K562 (cell line): Measurements from ENCODE around the gene SATB2. TPM values are rescaled to one million over a fixed set of nuclear protein-coding genes. Genes with fewer than 3 reads are reported as not detected.

ENCODE experiments used
- ATAC-seq: fragments of 200-7000 bp; cut with Tn5 transposase; 3 replicates; pipeline ENCODE4 v1.9.1; 2020; ENCODE audit warnings: moderate library complexity
- BruUV-seq: library from RNA; stranded (reverse); fragments of 400-500 nt; replicated peaks from 2 replicates; lab custom pipeline; 2021; lab: Mats Ljungman, UMichigan
- CTCF ChIA-PET: fragments of 300-600 bp; formaldehyde crosslinking; extraction: SDS; loops from one replicate; lab custom pipeline; 2021; ENCODE audit warnings: low intra/inter-chr PET ratio; lab: Yijun Ruan, JAX
- POLR2A ChIA-PET: fragments of 300-600, 350-650 bp; sonication (Branson Sonifier 250); formaldehyde crosslinking; extraction: SDS; loops from one replicate; lab custom pipeline; 2021; ENCODE audit warnings: antibody characterized with exemption, inconsistent platforms; lab: Yijun Ruan, JAX
- DNase-seq, 4 experiments: peaks; one replicate each; pipeline versions ENCODE4 v3.0.0 to v3.0.0-alpha.2; 2011 to 2018; ENCODE audit warnings: low spot score in 3 of 4, mixed read lengths in 3 of 4; ENCODE audit errors: extremely low read depth in 1 of 4
- FAIRE-seq: peaks from 2 replicates; lab custom pipeline; 2011; peaks lifted over from hg19 to GRCh38; lab: Jason Lieb, UNC
- H2AFZ ChIP-seq: 2 replicates; pipeline ENCODE4 v1.6.0; 2011; ENCODE audit warnings: low read depth, low read length, control low read depth, inconsistent platforms
- H3K27ac ChIP-seq: fragments of 200-600 bp; 3 replicates; pipeline ENCODE4 v1.8.0; 2011; ENCODE audit warnings: low read depth, mild to moderate bottlenecking, control low read depth, inconsistent platforms, low read length, moderate library complexity, mixed read lengths; ENCODE audit errors: extremely low read depth
- H3K27me3 ChIP-seq, 2 experiments: fragments of 300-600 bp in 1 of 2; 2 replicates in 1 of 2; 3 replicates in 1 of 2; pipeline versions ENCODE4 v1.6.0 to v1.8.0; 2011; ENCODE audit warnings: inconsistent platforms in 2 of 2, low read length in 2 of 2, mild to moderate bottlenecking in 1 of 2, mixed read lengths in 1 of 2, moderate library complexity in 1 of 2; ENCODE audit not compliant: control insufficient read depth in 2 of 2, insufficient read depth in 2 of 2
- H3K36me3 ChIP-seq: fragments of 300-600 bp; 3 replicates; pipeline ENCODE4 v1.8.0; 2011; ENCODE audit warnings: mild to moderate bottlenecking, low read length, inconsistent platforms; ENCODE audit not compliant: control insufficient read depth, insufficient read depth
- H3K4me1 ChIP-seq, 2 experiments: fragments of 200-600 bp in 1 of 2; replicated peaks in 1 of 2; 2 replicates in 1 of 2; 3 replicates in 1 of 2; pipeline versions ENCODE4 v1.5.1 to v1.8.0; 2011; ENCODE audit warnings: inconsistent platforms in 2 of 2, low read length in 2 of 2, mild to moderate bottlenecking in 1 of 2, mixed read lengths in 1 of 2, moderate library complexity in 1 of 2; ENCODE audit not compliant: control insufficient read depth in 2 of 2, insufficient read depth in 2 of 2
- H3K4me2 ChIP-seq: 2 replicates; pipeline ENCODE4 v1.6.1; 2011; ENCODE audit warnings: low read length, control low read depth, inconsistent platforms, mixed read lengths; ENCODE audit not compliant: insufficient read depth
- H3K4me3 ChIP-seq: fragments of 200-600 bp; sonication (generic), shearing (Covaris generic); 2 replicates; pipeline ENCODE4 v1.5.1; 2016; ENCODE audit warnings: control low read depth, inconsistent platforms
- H3K79me2 ChIP-seq: fragments of 200-600 bp; 3 replicates; pipeline ENCODE4 v1.8.0; 2011; ENCODE audit warnings: low read length, inconsistent platforms; ENCODE audit not compliant: control insufficient read depth, insufficient read depth
- H3K9ac ChIP-seq, 2 experiments: 2 replicates each; pipeline versions ENCODE4 v1.6.0 to v1.6.1; 2011; ENCODE audit warnings: low read depth in 2 of 2, low read length in 2 of 2, control low read depth in 1 of 2, inconsistent platforms in 1 of 2, mild to moderate bottlenecking in 1 of 2, mixed read lengths in 1 of 2; ENCODE audit not compliant: insufficient read depth in 1 of 2
- H3K9me1 ChIP-seq: one replicate; pipeline ENCODE4 v1.6.0; 2011; ENCODE audit warnings: inconsistent platforms, mild to moderate bottlenecking, low read length, moderate library complexity; ENCODE audit not compliant: control insufficient read depth, insufficient read depth
- H3K9me3 ChIP-seq: replicated peaks from 2 replicates; pipeline ENCODE4 v1.5.1; 2011; ENCODE audit warnings: low read depth, low read length, inconsistent platforms; ENCODE audit not compliant: control insufficient read depth, insufficient read depth
- H4K20me1 ChIP-seq: replicated peaks from 2 replicates; pipeline ENCODE4 v1.6.1; 2011; ENCODE audit warnings: low read length, inconsistent platforms, mixed read lengths; ENCODE audit not compliant: control insufficient read depth, insufficient read depth
- E2F8 ChIP-seq: fragments of 450-650 bp; IDR thresholded peaks from 2 replicates; pipeline ENCODE4 v1.7.1; 2018; ENCODE audit warnings: mild to moderate bottlenecking, low read depth; ENCODE audit not compliant: partially characterized antibody
- FOXP4 ChIP-seq: sonication (generic); formaldehyde crosslinking; IDR thresholded peaks from 2 replicates; pipeline ENCODE4 v1.8.0; 2022; ENCODE audit warnings: mild to moderate bottlenecking, missing genetic modification reagents, borderline replicate concordance
- HIVEP1 ChIP-seq: fragments of 250-450 bp; sonication (Bioruptor Pico); IDR thresholded peaks from 2 replicates; pipeline ENCODE4 v1.4.0; 2020; ENCODE audit warnings: mild to moderate bottlenecking
- HOXB6 ChIP-seq: fragments of 250-450 bp; sonication (Bioruptor Pico); IDR thresholded peaks from 2 replicates; pipeline ENCODE4 v1.5.1; 2022; ENCODE audit warnings: mild to moderate bottlenecking, borderline replicate concordance
- MCM2 ChIP-seq: fragments of 450-650 bp; IDR thresholded peaks from 2 replicates; pipeline ENCODE4 v1.6.1; 2017; ENCODE audit warnings: low read depth, mild to moderate bottlenecking
- NFE2L1 ChIP-seq: fragments of 450-650 bp; IDR thresholded peaks from 2 replicates; pipeline ENCODE4 v1.6.1; 2016; ENCODE audit warnings: missing genetic modification characterization, low read depth, mild to moderate bottlenecking, missing compliant biosample characterization, moderate library complexity, borderline replicate concordance
- POLR2H ChIP-seq: IDR thresholded peaks from 2 replicates; pipeline ENCODE4 v1.6.1; 2016; ENCODE audit warnings: missing genetic modification characterization, low read depth, mild to moderate bottlenecking, control low read depth, missing compliant biosample characterization, moderate library complexity
- PRMT5 ChIP-seq: sonication (generic); formaldehyde crosslinking; IDR thresholded peaks from 2 replicates; pipeline ENCODE4 v1.5.0; 2020; ENCODE audit warnings: missing genetic modification reagents
- TBP ChIP-seq: optimal IDR thresholded peaks from 2 replicates; pipeline ENCODE3; 2011; ENCODE audit warnings: low read depth, low read length, improper control_type of control experiment
- USF1 ChIP-seq: sonication (generic); formaldehyde crosslinking; IDR thresholded peaks from 2 replicates; pipeline ENCODE4 v1.9.0; 2022; ENCODE audit warnings: mild to moderate bottlenecking, missing genetic modification reagents
- ZC3H11A ChIP-seq: IDR thresholded peaks from 2 replicates; pipeline ENCODE4 v1.6.1; 2012; ENCODE audit warnings: low read depth, low read length, improper control_type of control experiment
- ZSCAN29 ChIP-seq: fragments of 450-650 bp; IDR thresholded peaks from 2 replicates; pipeline ENCODE4 v1.6.1; 2017
- in situ Hi-C: fragments of 300-500 bp; cut with MboI; formaldehyde crosslinking; loops from 4 replicates; pipeline ENCODE4 v1.15.0; 2018; ENCODE audit warnings: inconsistent platforms, mixed read lengths
- intact Hi-C: fragments of 100-400 bp; cut with micrococcal nuclease; formaldehyde crosslinking; loops from 2 replicates; pipeline ENCODE4 v1.14.2; 2022
- polyA plus RNA-seq, 8 experiments: library from polyadenylated mRNA; depleted of rRNA in 4 of 8; stranded (reverse) in 5 of 8; unstranded in 3 of 8; fragments of >200 nt; fragmentation: Nextera tagmentation in 2 of 8; fragmentation: Illumina TruSeq in 1 of 8; extraction: Ambion mirVana in 2 of 8; extraction: Trizol in 1 of 8; gene quantifications; 2 replicates each; pipeline versions ENCODE4 v1.2.1 to v1.2.3, GENCODE V29; 2011 to 2014; ENCODE audit warnings: inconsistent platforms in 1 of 8, missing spikeins in 1 of 8
- total RNA-seq, 7 experiments: library from RNA; depleted of rRNA in 6 of 7; stranded (reverse); fragments of >200 nt in 6 of 7; fragmentation: Illumina TruSeq in 2 of 7; extraction: Trizol in 2 of 7; gene quantifications; 2 replicates each; pipeline versions ENCODE4 v1.2.1 to v1.2.3, GENCODE V29; 2011 to 2021; ENCODE audit warnings: low replicate concordance in 1 of 7

SATB2 gene
- total and polyA plus RNA-seq, 9 of the 15 experiments (the other 6 are each of a cell fraction or from before 2014, with no cell fraction given) = 4.5 to 34.0 (median 15.1) TPM

GRCh38 chr2:199273042-199273511, 184.7 kb downstream of the SATB2 start (continued):
- TF ChIP-seq USF1 (CRISPR knock-in tag) = no peak
- no peak for TF ChIP-seq TBP

GRCh38 chr2:199261936-199262335, 195.8 kb downstream of the SATB2 start:
- intact Hi-C loops = loop anchor here (10.0 kb wide), 1 partner anchor 223 kb away; no protein-coding TSS in a partner anchor
- no TSS peak for BruUV-seq
- H3K4me2 ChIP-seq = no peak overlapping the region
- CTCF ChIA-PET = no interaction called here
- in situ Hi-C loops = no loop called here
- no peaks in the 10 kb centered on the region for H3K4me1 ChIP-seq
- no peak overlapping the region for H3K4me3 ChIP-seq
- no peaks in the 10 kb centered on the region for H3K9me3 ChIP-seq
- ATAC-seq = no peak
- H3K79me2 ChIP-seq = no peaks in the 10 kb centered on the region
- no peaks in the 10 kb centered on the region for H4K20me1 ChIP-seq
- TF ChIP-seq MCM2 (no peak), FOXP4 (CRISPR knock-in tag) (no peak), ZSCAN29 (no peak), ZC3H11A (no peak), NFE2L1 (tag) (no peak), HIVEP1 (CRISPR knock-in tag) (no peak), HOXB6 (CRISPR knock-in tag) (no peak), E2F8 (no peak), PRMT5 (CRISPR knock-in tag) (no peak), POLR2H (tag) (no peak)
- TF ChIP-seq, all 486 proteins: peak for 0
- H3K9ac ChIP-seq = no peak overlapping the region
- POLR2A ChIA-PET = no interaction called here
- no peaks in the 10 kb centered on the region for H3K9me1 ChIP-seq
- H3K27ac ChIP-seq = no peak overlapping the region
- H3K27me3 ChIP-seq = no peaks in the 10 kb centered on the region
- FAIRE-seq (no peak), DNase-seq (no peak)
- H2AFZ ChIP-seq = no peak overlapping the region
- H3K36me3 ChIP-seq = no peaks in the 10 kb centered on the region
